Eye (tissue), 1 donor: ENCODE measurements around the gene FOXN3.
A peak's percentile ranks its signal among the peaks of the same experiment; 100 is the strongest.

ENCODE experiments used
- DNase-seq: peaks from one replicate; pipeline ENCODE4 v3.0.0-alpha.2; 2015

The FOXN3 gene

GRCh38 chr14:89356496-89356895 lies 60.5 kb downstream of the FOXN3 start:
- no peak for DNase-seq

DNA sequence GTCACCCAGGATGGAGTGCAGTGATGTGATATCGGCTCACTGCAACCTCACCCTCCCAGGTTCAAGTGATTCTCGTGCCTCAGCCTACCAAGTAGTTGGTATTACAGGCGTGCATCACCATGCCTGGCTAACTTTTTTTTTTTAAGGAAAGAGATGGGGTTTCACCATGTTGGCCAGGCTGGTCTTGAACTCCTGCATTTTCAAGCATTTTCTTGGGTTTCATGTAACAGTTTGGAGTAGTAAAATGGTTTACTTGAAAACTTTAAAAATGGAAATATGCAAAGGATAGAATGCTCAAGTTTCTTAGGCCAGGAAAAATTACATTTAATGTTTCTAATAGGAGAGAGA lies 63.3 kb downstream of the FOXN3 start:
- DNase-seq: no peak

DNA sequence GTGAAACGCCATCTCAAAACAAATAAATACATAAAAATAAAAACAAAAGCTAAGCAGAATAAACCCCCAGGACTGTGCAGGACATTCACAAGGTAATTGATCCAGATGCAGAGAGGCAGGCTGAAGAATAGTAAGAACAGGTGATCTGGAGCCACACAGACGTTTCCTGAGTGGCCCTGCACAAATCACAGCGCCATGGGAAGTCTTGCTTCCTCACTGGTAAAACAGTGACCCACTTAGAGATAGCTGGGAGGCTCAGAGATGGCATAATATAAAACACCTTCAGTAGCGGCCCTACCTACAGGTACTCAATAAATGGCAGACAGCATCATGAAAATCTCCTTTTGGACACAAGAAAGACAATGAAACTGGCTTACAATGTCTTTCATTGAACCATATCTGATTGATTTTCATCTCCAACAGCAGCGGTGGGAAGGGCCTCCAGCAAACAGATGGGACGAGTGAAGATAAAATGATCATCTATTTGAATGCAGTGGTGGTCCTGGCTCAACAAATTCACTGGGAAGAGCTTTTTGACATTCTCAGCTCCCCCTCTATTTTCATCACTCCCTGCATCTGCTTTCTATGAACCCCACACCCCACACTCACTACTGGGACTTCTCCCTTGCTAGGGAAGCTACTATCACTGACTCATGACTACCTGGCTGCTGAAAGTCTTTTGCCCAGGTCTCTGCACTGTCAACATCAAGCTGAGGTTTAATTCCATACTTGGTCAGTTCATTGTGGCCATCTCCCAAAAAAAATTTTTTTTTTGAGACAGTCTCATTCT lies 63.9 kb downstream of the FOXN3 start:
- DNase-seq: no peak

DNA sequence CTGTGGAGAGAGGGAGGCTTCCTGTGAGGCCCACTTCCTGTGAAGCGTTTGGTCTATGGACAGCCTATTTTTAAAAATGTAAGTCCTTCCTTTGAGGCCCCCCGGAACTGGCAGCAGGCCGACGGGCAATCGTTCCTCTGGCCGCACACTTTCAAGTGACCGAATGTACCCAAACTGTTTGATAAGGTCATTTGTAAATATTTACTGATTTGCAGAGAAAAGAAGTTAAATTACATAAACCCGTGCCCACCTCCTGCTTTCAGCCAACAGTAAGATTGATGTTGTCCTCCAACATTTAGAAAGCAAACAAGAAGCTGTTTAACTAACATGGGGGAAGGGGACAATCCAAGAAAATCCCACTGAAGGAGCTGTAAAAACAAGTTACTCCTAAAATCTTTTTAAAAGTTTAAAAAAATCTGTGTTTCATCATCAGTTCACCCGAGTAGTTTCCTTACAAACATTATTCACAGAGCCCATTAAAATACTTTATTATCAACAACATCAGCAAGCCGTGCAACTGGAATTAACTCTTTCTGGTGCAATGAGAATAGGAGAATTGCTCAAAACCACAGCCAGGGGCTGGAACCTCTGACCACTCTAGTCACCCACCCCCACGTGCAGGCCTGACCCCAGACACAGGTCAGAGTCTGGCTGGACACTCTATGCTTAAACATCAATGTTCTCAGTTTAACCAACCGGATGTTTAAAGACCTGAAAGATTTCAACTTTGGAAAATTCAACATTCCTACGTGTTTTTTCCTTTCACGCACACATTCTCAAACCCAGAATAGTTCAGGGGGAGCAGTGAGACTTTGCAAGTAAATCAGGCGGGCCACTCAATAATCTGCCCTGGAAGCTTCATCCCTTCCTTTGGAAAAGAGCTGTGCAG lies 65.3 kb downstream of the FOXN3 start:
- peak; percentile 64 for DNase-seq

DNA sequence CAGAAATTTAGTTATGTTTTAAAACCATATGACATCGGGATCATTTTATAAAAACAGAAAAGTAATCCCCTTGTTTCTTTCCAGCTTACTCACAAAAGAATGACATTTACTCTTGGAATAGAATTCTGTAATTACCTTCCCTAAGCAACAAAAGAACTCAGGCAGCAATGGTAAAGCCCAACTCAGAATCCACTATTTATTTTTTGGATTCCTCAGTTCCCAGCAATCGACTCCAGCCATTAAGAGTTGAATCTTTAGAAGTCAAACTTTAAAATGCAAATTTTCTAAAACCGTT lies 65.9 kb downstream of the FOXN3 start:
- no peak for DNase-seq

- DNase-seq: peak; percentile 47
These were observed 66.9 kb downstream of the FOXN3 start for GRCh38 chr14:89350152-89350551.

DNA sequence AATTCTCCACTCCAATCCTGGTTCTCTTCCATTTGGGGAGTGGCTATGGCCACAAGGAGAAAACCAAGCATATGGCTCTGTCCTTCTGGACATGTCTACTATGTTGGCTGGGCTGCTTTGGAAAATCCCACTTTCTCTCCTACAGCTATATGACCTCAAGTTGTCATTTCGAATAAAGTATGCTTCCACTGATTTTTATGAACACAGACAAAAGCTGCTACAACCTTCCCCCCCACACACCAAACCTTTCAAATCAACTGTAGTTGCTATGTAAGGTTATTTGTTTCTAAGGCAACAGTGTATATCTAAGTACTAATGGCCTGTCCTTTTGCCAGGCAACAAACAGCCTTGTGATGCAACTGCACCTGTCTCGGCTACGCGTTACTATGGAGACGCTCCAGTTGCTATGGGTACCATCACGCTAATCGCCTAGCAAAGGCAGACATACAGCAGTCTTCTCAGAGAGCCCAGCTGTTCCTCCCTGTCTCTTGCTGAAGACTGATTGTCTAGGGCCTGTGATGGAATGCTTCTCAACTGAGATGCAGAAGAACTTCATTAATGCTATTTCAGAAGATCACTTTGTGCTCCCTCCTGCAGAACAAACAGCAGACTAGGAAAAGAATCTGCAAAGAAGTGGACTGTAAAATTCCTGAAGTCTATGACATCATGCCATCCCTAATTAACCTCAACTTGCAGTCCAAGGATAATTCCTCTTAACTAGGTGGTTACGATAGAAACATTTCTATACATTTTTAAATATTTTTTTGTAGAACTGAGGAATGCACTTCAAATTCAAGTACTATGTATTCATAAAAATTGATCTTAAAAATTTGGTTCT lies 67.6 kb downstream of the FOXN3 start:
- DNase-seq: peak; percentile 98

- no peak for DNase-seq
These were observed 68.3 kb downstream of the FOXN3 start for GRCh38 chr14:89348722-89349121.

GRCh38 chr14:89347885-89348284 lies 69.1 kb downstream of the FOXN3 start:
- DNase-seq: no peak

DNA sequence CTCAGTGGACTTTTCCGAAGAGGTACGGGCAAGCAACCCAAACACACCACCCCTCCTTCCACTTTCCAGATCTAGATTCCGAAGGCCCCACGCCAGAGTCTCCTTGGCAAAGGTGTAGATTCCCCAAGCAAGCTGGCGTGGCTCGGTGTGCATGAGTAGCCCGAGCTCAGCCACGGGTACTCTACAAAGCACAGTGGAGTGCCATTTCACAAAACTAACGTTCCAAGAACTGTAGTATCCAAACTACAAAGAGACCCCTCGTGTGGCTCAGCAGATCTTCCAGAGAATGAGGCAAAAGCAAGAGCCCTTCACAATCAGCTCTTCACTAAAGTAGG lies 72.1 kb downstream of the FOXN3 start:
- DNase-seq: no peak

GRCh38 chr14:89343356-89343755 lies 73.7 kb downstream of the FOXN3 start:
- DNase-seq: peak; percentile 16

GRCh38 chr14:89342049-89342448 lies 75.0 kb downstream of the FOXN3 start:
- no peak for DNase-seq

GRCh38 chr14:89340200-89341181 lies 76.5 kb downstream of the FOXN3 start:
- peak; percentile 81 for DNase-seq

- no peak for DNase-seq
These were observed 77.5 kb downstream of the FOXN3 start for GRCh38 chr14:89339579-89339978.

DNA sequence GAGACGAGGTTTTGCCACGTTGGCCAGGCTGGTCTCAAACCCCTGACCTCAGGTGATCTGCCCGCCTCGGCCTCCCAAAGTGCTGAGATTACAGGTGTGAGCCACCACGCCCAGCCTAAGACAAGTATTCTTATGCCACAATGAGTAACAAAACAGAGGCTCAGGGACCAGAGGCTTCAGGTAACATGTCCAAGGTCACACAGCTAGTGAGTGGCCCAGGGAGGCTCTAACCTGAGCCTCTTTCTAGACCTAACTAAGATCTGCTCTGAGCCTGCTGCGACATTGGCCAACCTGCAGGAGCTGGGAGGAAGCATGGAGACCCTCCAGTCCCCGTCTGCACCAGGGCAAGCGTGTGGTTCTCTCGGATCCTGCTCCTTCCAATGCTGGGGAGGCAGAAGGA lies 77.9 kb downstream of the FOXN3 start:
- DNase-seq: no peak

GRCh38 chr14:89336338-89336737 lies 80.7 kb downstream of the FOXN3 start:
- no peak for DNase-seq

DNA sequence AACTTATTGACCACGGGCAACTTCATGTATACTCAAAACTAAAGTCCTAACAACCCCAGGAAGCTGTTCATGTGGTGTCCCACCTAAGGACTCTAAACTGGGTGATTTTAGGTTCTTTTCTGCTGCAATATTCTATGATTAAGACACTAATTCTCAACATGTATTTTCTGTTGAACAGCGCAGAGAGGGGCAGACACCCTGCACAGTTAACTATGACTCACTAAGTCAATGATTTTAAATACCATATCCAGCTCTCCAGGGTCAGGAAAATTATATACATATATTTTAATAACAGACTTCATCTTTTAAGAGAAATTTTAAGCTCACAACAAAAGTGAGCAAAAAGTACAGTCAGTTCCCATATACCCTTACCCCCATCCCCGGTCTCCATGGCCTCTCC lies 85.0 kb downstream of the FOXN3 start:
- no peak for DNase-seq

- no peak for DNase-seq
These were observed 85.6 kb downstream of the FOXN3 start for GRCh38 chr14:89331398-89331797.

GRCh38 chr14:89330236-89331002 lies 86.6 kb downstream of the FOXN3 start:
- no peak for DNase-seq

DNA sequence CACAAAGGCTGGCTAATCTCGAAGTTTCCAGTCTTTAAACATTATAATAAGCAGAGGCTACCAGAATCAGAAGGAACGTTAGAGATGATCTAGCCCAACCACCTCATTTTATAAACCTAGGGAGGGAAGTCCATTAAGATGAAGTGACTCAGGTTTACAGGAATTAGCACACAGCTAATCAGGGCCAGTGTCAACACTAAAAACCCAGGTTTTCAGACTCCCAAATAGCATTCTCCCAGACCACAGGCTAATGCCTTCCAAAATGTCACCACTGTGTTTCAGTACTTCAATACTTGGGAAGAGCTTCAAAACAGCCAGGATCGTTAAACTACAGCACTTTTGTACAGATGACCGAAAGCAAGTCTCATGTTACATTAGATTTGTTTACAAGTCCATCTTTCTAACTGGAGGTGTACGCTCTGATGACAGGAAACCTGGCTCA lies 89.2 kb downstream of the FOXN3 start:
- no peak for DNase-seq

DNA sequence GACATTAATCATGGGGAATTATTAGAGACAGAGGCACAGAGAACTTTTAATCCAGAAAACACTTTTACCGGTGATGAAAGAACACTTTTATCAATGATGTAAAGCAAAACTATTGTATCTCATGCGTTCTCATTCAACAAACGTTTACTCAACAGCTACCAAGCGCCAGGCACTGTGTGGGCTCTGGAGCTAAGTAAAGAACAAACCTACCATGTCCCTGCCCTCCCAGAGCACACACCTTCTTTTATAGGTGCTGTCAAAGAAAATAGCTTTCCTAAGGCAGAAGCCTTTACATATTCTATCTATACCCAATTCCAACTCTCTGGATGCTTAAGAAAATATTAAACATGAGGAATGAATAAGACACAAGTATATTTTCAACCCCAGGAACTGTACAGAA lies 91.1 kb downstream of the FOXN3 start:
- no peak for DNase-seq
